Measurements from ENCODE around the gene SLC16A11. TPM values are rescaled to one million over a fixed set of nuclear protein-coding genes. Genes with fewer than 3 reads are reported as not detected.

SLC16A11 gene
- total and polyA plus RNA-seq, 2 donors (not counting 1 experiment from before 2014, with no cell fraction given), result 10.0 to 31.9 TPM

DNA sequence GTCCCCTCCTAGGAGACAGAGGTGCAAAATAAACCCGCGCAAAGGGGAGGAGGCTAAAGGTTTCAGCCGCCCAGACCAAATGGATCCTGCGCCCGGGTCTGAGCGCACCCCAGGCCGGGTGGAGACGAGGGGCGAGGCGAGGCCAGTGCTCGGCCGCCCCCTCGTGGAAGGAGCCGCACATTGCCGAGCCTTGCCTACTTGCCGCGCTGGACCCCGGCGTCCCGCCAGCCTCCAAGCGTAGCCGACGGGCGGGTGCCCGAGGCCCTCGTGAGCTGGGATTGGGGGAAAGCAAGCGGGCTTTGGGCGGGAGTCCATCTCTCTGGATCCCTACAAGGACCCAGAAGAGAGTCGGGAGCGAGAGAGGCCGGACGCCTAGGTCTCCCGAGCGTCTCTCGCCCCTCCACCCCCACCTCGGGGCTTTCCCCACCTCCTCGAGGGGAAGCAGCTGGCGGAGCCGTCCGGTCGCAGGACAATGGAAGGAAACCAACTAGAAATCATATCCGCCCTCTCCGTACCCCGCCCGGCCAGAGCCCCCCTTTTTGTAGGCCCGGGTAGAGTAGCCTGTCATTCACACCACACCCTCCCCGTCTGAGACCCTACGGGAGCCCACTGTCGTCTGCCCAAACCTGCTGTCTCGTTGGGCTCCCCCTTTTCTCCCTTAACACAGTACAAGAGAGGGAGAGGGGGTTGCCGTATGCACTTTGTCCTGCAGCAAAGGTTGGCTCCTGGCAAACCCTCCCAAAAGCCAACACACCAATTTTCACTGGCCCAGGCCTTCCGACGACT lies 21.7 kb downstream of the SLC16A11 start:
- H3K9ac ChIP-seq (ENCODE audit: low read length), result peak overlapping the region; percentile 62
- intact Hi-C loops (cut with micrococcal nuclease), result loop anchor here (1.0 kb wide), 3 partner anchors 8 to 109 kb away; a partner anchor contains a TSS
- Mint-ChIP-seq H3K27me3 (no peaks in the 10 kb centered on the region), H3K4me1 (peaks cover 28% of the 10 kb centered on the region), H3K4me3 (peak overlapping the region; percentile 82), H3K9me3 (ENCODE audit: insufficient read depth) (no peaks in the 10 kb centered on the region), H3K27ac (peak overlapping the region; percentile 92)
- peak overlapping the region; percentile 83 for H3K4me2 ChIP-seq (replicated peaks; ENCODE audit: low read depth, low read length, poor library complexity, severe bottlenecking)
- H3K27ac ChIP-seq (ENCODE audit: low read length in 2 of 2), result peak overlapping the region; percentile 73 to 80
- H3K36me3 ChIP-seq (replicated peaks in 1 of 2; ENCODE audit: control extremely low read depth in 1 of 2, control insufficient read depth in 1 of 2, extremely low read depth in 1 of 2, insufficient read depth in 2 of 2, low read length in 1 of 2), result peaks cover 0 to 3% of the 10 kb centered on the region in 2 experiments
- WGBS (ENCODE audit: insufficient coverage), result under 1% methylated on average over 49 of the region's 53 CpGs
- no peaks in the 10 kb centered on the region for H3K27me3 ChIP-seq (replicated peaks in 1 of 4; ENCODE audit: control extremely low read depth in 1 of 4, control insufficient read depth in 3 of 4, insufficient read depth in 4 of 4, low read length in 3 of 4)
- H4K20me1 ChIP-seq (ENCODE audit: control insufficient read depth, insufficient read depth, low read length, poor library complexity, severe bottlenecking), result no peaks in the 10 kb centered on the region
- no peaks in the 10 kb centered on the region for H3K79me2 ChIP-seq (ENCODE audit: control insufficient read depth, insufficient read depth, low read length)
- ChIA-PET CTCF (interaction anchor here (0.8 to 7.2 kb wide), 18 partner anchors 8 to 179 kb away, joined by 3 to 84 read pairs (median 8); partner anchors contain the start of genes RNASEK, SLC16A11 and SLC16A13), POLR2A (interaction anchor here (0.5 to 2.3 kb wide), 5 partner anchors 9 to 194 kb away, joined by 4 to 15 read pairs (median 9); partner anchors contain the start of genes RNASEK, SLC16A11 and SLC16A13)
- H3K4me1 ChIP-seq (ENCODE audit: control insufficient read depth in 2 of 2, insufficient read depth in 2 of 2, low read length in 2 of 2), result peaks cover 21 to 27% of the 10 kb centered on the region in 2 donors
- DNase-seq (peak; percentile 92), ATAC-seq (ENCODE audit: low read depth) (peak; percentile 82)
- TF ChIP-seq, protein P1, sequence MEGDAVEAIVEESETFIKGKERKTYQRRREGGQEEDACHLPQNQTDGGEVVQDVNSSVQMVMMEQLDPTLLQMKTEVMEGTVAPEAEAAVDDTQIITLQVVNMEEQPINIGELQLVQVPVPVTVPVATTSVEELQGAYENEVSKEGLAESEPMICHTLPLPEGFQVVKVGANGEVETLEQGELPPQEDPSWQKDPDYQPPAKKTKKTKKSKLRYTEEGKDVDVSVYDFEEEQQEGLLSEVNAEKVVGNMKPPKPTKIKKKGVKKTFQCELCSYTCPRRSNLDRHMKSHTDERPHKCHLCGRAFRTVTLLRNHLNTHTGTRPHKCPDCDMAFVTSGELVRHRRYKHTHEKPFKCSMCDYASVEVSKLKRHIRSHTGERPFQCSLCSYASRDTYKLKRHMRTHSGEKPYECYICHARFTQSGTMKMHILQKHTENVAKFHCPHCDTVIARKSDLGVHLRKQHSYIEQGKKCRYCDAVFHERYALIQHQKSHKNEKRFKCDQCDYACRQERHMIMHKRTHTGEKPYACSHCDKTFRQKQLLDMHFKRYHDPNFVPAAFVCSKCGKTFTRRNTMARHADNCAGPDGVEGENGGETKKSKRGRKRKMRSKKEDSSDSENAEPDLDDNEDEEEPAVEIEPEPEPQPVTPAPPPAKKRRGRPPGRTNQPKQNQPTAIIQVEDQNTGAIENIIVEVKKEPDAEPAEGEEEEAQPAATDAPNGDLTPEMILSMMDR (IDR thresholded peaks at IDR 0.05), result peak; percentile 98
- TF ChIP-seq EZH2 (IDR thresholded peaks at IDR 0.05; ENCODE audit: borderline replicate concordance, insufficient read depth, low read depth, low read length, poor library complexity, severe bottlenecking), result no peak
- H3K4me3 ChIP-seq (ENCODE audit: control extremely low read depth in 1 of 5, extremely low read depth in 1 of 5, insufficient read depth in 1 of 5, low read depth in 2 of 5, low read length in 4 of 5), result peak overlapping the region in 4 of 5 experiments; percentile 44 to 71 (median 62)
- H3K9me3 ChIP-seq (ENCODE audit: control extremely low read depth in 1 of 3, control insufficient read depth in 2 of 3, insufficient read depth in 1 of 3, low read length in 2 of 3), result peaks cover 0 to 17% (median 0%) of the 10 kb centered on the region in 3 donors
- peak overlapping the region; percentile 80 for H2AFZ ChIP-seq (ENCODE audit: insufficient read depth, low read depth, low read length, poor library complexity, severe bottlenecking)

Data from B cell (primary cell).